ENCODE measurements around the gene CIAO2B.

- TF ChIP-seq POLR2A (IDR thresholded peaks at IDR 0.05) (no peak), CTCF (IDR thresholded peaks at IDR 0.05) (no peak)
Measured at GRCh38 chr16:66932076-66932475, 2.1 kb downstream of the CIAO2B start.
